ENCODE measurements around the gene SLX9.

DNA sequence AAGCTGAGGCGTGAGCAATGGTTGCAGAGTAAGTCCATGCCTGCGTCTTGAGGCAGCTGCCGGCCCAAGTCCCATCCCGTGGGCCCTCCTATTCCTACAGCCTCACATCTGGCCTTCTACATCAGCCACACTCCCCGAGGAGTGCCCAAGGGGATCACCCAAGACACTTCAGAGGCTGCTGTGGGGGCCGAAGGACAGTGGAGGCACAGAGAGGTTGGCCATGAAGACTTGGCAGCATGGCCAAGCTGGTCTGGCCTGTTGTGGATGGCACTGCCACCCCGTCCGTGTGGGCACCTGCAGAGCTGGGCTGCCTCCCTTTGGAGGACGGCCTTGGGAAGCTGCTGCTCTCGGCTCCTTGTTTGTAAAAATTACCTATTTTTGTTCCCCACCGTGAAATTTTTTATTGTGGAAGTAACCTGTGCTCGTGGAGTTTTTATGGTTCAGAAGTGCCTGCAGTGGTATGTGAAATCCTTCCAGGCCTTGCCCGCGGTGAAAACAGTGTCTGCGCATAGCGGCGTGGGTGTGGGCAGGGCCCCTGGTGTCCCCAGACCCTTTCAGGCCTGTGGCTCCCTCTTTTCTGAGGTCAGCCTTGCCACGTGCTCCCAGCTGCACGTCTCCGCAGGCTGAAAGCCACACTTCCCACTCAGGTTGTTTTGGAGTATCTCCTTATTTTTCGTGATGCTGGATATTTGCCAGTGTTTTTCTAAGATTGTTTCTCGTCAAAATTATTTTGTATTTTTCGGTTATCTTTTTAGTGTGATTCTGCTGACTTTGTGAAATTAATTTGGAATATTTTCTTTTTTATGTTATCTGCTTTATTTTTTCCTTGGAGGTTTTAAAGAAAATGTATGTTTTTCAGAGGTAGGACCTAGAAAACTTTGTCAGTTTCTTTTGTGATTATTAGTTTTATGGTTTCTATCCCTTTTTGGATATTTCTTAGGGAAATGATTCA, 20.6 kb downstream of the SLX9 start:
- TF ChIP-seq, protein P1, sequence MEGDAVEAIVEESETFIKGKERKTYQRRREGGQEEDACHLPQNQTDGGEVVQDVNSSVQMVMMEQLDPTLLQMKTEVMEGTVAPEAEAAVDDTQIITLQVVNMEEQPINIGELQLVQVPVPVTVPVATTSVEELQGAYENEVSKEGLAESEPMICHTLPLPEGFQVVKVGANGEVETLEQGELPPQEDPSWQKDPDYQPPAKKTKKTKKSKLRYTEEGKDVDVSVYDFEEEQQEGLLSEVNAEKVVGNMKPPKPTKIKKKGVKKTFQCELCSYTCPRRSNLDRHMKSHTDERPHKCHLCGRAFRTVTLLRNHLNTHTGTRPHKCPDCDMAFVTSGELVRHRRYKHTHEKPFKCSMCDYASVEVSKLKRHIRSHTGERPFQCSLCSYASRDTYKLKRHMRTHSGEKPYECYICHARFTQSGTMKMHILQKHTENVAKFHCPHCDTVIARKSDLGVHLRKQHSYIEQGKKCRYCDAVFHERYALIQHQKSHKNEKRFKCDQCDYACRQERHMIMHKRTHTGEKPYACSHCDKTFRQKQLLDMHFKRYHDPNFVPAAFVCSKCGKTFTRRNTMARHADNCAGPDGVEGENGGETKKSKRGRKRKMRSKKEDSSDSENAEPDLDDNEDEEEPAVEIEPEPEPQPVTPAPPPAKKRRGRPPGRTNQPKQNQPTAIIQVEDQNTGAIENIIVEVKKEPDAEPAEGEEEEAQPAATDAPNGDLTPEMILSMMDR (conservative IDR thresholded peaks at IDR 0.05 in 1 of 2, IDR thresholded peaks at IDR 0.05 in 1 of 2; ENCODE audit: extremely low read depth in 1 of 2, insufficient read depth in 1 of 2, low read depth in 1 of 2, low read length in 2 of 2) = no peak
- no peak for TF ChIP-seq EZH2 (IDR thresholded peaks at IDR 0.05; ENCODE audit: borderline replicate concordance, low read length)
